ENCODE results near the gene MEDAG. TPM values are rescaled to one million over a fixed set of nuclear protein-coding genes. Genes with fewer than 3 reads are reported as not detected.

Gene MEDAG
- total and polyA plus RNA-seq, 2 donors (not counting 3 experiments of a cell fraction or from before 2014, with no cell fraction given), result 27.2 TPM

GRCh38 chr13:30927595-30927994 is 21.5 kb downstream of the MEDAG start:
- no TSS peak for BruUV-seq (replicated peaks)
- no peak for DNase-seq (ENCODE audit: low read depth, low spot score)
- peaks cover 9 to 15% of the 10 kb centered on the region in 2 experiments for H3K27me3 ChIP-seq (ENCODE audit: control insufficient read depth in 2 of 2, insufficient read depth in 2 of 2, low read length in 2 of 2)
- no peaks in the 10 kb centered on the region for H3K9me1 ChIP-seq (replicated peaks; ENCODE audit: control insufficient read depth, extremely low read depth, insufficient read depth, low read length)
- H4K20me1 ChIP-seq (replicated peaks; ENCODE audit: control insufficient read depth, extremely low read depth, insufficient read depth, low read length), result no peaks in the 10 kb centered on the region
- peaks cover 2 to 10% of the 10 kb centered on the region in 2 experiments for H3K36me3 ChIP-seq (ENCODE audit: control insufficient read depth in 2 of 2, extremely low read depth in 1 of 2, insufficient read depth in 2 of 2, low read length in 2 of 2)
- ChIA-PET CTCF (no interaction called here), POLR2A (no interaction called here)
- dilution Hi-C loops (cut with MboI; ENCODE audit: extremely low pct_ligation_motif_present, low sequenced_read_pairs), result no loop called here
- H3K4me3 ChIP-seq (replicated peaks in 1 of 3; ENCODE audit: insufficient read depth in 1 of 3, low read depth in 1 of 3, low read length in 3 of 3), result no peak overlapping the region
- no peak overlapping the region for H2AFZ ChIP-seq (ENCODE audit: low read depth, low read length)
- no peak for FAIRE-seq
- H3K27ac ChIP-seq (ENCODE audit: insufficient read depth, low read depth, low read length), result no peak overlapping the region
- no peak overlapping the region for H3K9ac ChIP-seq (replicated peaks; ENCODE audit: extremely low read depth, insufficient read depth, low read length)
- no peaks in the 10 kb centered on the region for H3K4me1 ChIP-seq (ENCODE audit: control insufficient read depth, extremely low read depth, insufficient read depth, low read length)
- intact Hi-C loops (cut with micrococcal nuclease), result loop anchor here (2.0 kb wide), 1 partner anchor 15 kb away; no protein-coding TSS in a partner anchor
- H3K9me3 ChIP-seq (replicated peaks; ENCODE audit: control insufficient read depth, insufficient read depth, low read length), result no peaks in the 10 kb centered on the region
- no peak overlapping the region for H3K4me2 ChIP-seq (ENCODE audit: insufficient read depth, low read length)
- no peaks in the 10 kb centered on the region for H3K79me2 ChIP-seq (ENCODE audit: control insufficient read depth, insufficient read depth, low read length)
- no peak for TF ChIP-seq MAX (IDR thresholded peaks at IDR 0.05; ENCODE audit: insufficient read depth, insufficient read length)
- TF ChIP-seq EZH2 (IDR thresholded peaks at IDR 0.05; ENCODE audit: borderline replicate concordance, low read depth, low read length, severe bottlenecking), result no peak
- no peak for TF ChIP-seq GATA2 (IDR thresholded peaks at IDR 0.05; ENCODE audit: insufficient read depth, insufficient read length, low read depth, low read length)
- no peak for TF ChIP-seq CTCF (IDR thresholded peaks at IDR 0.05; ENCODE audit: extremely low read depth in 1 of 2, insufficient read depth in 1 of 2, low read depth in 1 of 2, low read length in 2 of 2)
- no peak for TF ChIP-seq JUN (IDR thresholded peaks at IDR 0.05; ENCODE audit: borderline replicate concordance, insufficient read depth, insufficient read length, low read depth)
- no peak for TF ChIP-seq FOS (IDR thresholded peaks at IDR 0.05; ENCODE audit: borderline replicate concordance, insufficient read depth, low read length)
- no peak for TF ChIP-seq MYC (IDR thresholded peaks at IDR 0.05; ENCODE audit: low read depth, low read length)
- TF ChIP-seq POLR2A (IDR thresholded peaks at IDR 0.05; ENCODE audit: low read depth, low read length), result no peak
- no peak for TF ChIP-seq POLR2AphosphoS5 (IDR thresholded peaks at IDR 0.05; ENCODE audit: insufficient read depth, low read depth, low read length)

Data from endothelial cell of umbilical vein (primary cell).